HT1080 (cell line): Measurements from ENCODE around the gene MAK. TPM values are rescaled to one million over a fixed set of nuclear protein-coding genes. Genes with fewer than 3 reads are reported as not detected.
"Not testable (repeated sequence)": the region's sequence is repeated elsewhere in the genome, so short reads cannot be mapped to it uniquely, and the experiment has no call there.

Source experiments
- DNase-seq: peaks from one replicate; pipeline ENCODE4 v3.0.0-alpha.2; 2015; ENCODE audit warnings: low read depth
- polyA plus RNA-seq, 2 experiments: library from polyadenylated mRNA; depleted of rRNA; stranded (reverse); fragments of >200 nt; gene quantifications; 2 replicates each; pipeline ENCODE4 v1.2.3, GENCODE V29; 2015
- total RNA-seq: library from RNA; depleted of rRNA; stranded (reverse); fragments of >200 nt; shearing (Covaris generic); gene quantifications from 2 replicates; pipeline ENCODE4 v1.2.3, GENCODE V29; 2014; rRNA removed

The MAK gene
- 0.07 TPM in 1 of 2 replicates, not detected in the other for total RNA-seq
- polyA plus RNA-seq (2015; cell fraction: cytosol; rRNA removed) = 0.16 and 0.17 TPM in 2 replicates
- polyA plus RNA-seq (2015; cell fraction: nucleus; rRNA removed) = 0.02 and 0.40 TPM in 2 replicates

- peak; percentile 83 for DNase-seq
Observed at GRCh38 chr6:10837995-10838793, at the start of gene MAK. MAK (minus strand) TSS chr6:10838539; CDS start chr6:10830648, 7,891 bp downstream.

- DNase-seq = no peak
Observed at GRCh38 chr6:10886691-10887502, 48.6 kb upstream of the MAK start, which contains the start of gene SYCP2L. SYCP2L (plus strand) TSS chr6:10887052; CDS start chr6:10887127, 75 bp downstream.

- not testable (repeated sequence) for DNase-seq
Observed at GRCh38 chr6:10886365-10886690, 48.0 kb upstream of the MAK start.

- DNase-seq = no peak
Observed at GRCh38 chr6:10884245-10884972, 46.1 kb upstream of the MAK start.

- DNase-seq = no peak
Observed at GRCh38 chr6:10883312-10884244, 45.2 kb upstream of the MAK start.

- DNase-seq = no peak
Observed at GRCh38 chr6:10882657-10883171, 44.4 kb upstream of the MAK start.

GRCh38 chr6:10882253-10882630, 43.9 kb upstream of the MAK start:
- not testable (repeated sequence) for DNase-seq

GRCh38 chr6:10880366-10880765, 42.0 kb upstream of the MAK start:
- DNase-seq = no peak

- no peak for DNase-seq
Observed at GRCh38 chr6:10877871-10878270, 39.5 kb upstream of the MAK start.

- DNase-seq = no peak
Observed at GRCh38 chr6:10877012-10877411, 38.7 kb upstream of the MAK start.

GRCh38 chr6:10875026-10875425, 36.7 kb upstream of the MAK start:
- DNase-seq = no peak

- no peak for DNase-seq
Observed at GRCh38 chr6:10874207-10874606, 35.9 kb upstream of the MAK start.

- DNase-seq = no peak
Observed at GRCh38 chr6:10873374-10873773, 35.0 kb upstream of the MAK start.

- DNase-seq = no peak
Observed at GRCh38 chr6:10867952-10868351, 29.6 kb upstream of the MAK start.

GRCh38 chr6:10866709-10867108, 28.4 kb upstream of the MAK start:
- not testable (repeated sequence) for DNase-seq

GRCh38 chr6:10863031-10863430, 24.7 kb upstream of the MAK start:
- not testable (repeated sequence) for DNase-seq

GRCh38 chr6:10862361-10862760, 24.0 kb upstream of the MAK start:
- no peak for DNase-seq

GRCh38 chr6:10861086-10861485, 22.7 kb upstream of the MAK start:
- no peak for DNase-seq

GRCh38 chr6:10857259-10857658, 18.9 kb upstream of the MAK start:
- DNase-seq = no peak

GRCh38 chr6:10854922-10855632, 16.7 kb upstream of the MAK start:
- DNase-seq = no peak
